Activated CD8-positive, alpha-beta memory T cell treated with anti-CD3 and anti-CD28 coated beads, Interleukin-2, amount 10 ng/mL, durations not matched to agents 7 days and 5 days (primary cell): ENCODE results near the gene MTARC1. TPM values are rescaled to one million over a fixed set of nuclear protein-coding genes. Genes with fewer than 3 reads are reported as not detected.

Experiments used
- ATAC-seq: fragments of 150-1000 bp; cut with Tn5 transposase; one replicate; pipeline ENCODE4 v1.10.0; 2021; ENCODE audit warnings: moderate library complexity
- CTCF ChIA-PET: fragments of 350-600 bp; sonication (Branson Sonifier 250); formaldehyde crosslinking; loops from one replicate; lab custom pipeline; 2021; ENCODE audit warnings: antibody characterized with exemption; lab: Charles Lee
- DNase-seq: peaks from one replicate; pipeline ENCODE4 v3.0.0-alpha.2; 2020
- H3K27ac Mint-ChIP-seq: one replicate; pipeline ENCODE4 v1.8.0; 2021; ENCODE audit warnings: mild to moderate bottlenecking, mixed read lengths
- H3K27me3 Mint-ChIP-seq: one replicate; pipeline ENCODE4 v1.8.0; 2021; ENCODE audit warnings: mixed read lengths
- H3K36me3 Mint-ChIP-seq: one replicate; pipeline ENCODE4 v1.8.0; 2021; ENCODE audit warnings: mild to moderate bottlenecking, mixed read lengths
- H3K4me1 Mint-ChIP-seq: one replicate; pipeline ENCODE4 v1.8.0; 2021; ENCODE audit warnings: mixed read lengths
- H3K4me3 Mint-ChIP-seq: one replicate; pipeline ENCODE4 v1.8.0; 2021; ENCODE audit warnings: mild to moderate bottlenecking, moderate library complexity, mixed read lengths
- H3K9me3 Mint-ChIP-seq: one replicate; pipeline ENCODE4 v1.8.0; 2022; ENCODE audit warnings: low read depth, mixed read lengths
- total RNA-seq, 2 experiments: library from RNA; stranded (reverse); gene quantifications; one replicate each; pipeline ENCODE4 v1.2.3, GENCODE V29; 2021

Gene MTARC1
- total RNA-seq, 2 experiments from 2014 or later, result not detected

DNA sequence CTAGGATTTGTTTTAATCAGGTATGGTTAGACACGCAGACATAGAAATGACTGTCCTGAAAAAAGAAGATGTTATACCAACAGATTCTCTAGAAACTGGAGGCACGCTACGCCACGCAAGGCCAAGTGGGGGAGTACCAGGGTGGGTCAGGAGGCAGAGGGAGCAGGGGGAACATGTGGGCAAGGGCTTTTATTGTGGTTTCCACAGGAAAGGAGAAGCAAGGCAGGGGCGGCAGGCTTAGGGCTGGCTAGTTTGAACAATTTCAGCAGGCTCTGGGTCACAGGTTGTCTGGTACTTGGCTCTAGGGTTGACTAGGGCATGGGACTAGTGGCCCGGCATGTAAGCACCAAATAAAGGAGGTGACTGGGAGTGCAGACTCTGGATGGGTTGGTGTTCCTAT lies 31.4 kb upstream of the MTARC1 start:
- CTCF ChIA-PET, result interaction anchor here (1.4 kb wide), 1 partner anchor 22 kb away, joined by 4 read pairs; no protein-coding TSS in a partner anchor
- no peaks in the 10 kb centered on the region for H3K4me1 Mint-ChIP-seq
- H3K27ac Mint-ChIP-seq, result no peak overlapping the region
- no peaks in the 10 kb centered on the region for H3K9me3 Mint-ChIP-seq
- ATAC-seq, result no peak
- H3K27me3 Mint-ChIP-seq, result peaks cover 28% of the 10 kb centered on the region
- no peak overlapping the region for H3K4me3 Mint-ChIP-seq
- DNase-seq, result no peak
- H3K36me3 Mint-ChIP-seq, result no peaks in the 10 kb centered on the region

DNA sequence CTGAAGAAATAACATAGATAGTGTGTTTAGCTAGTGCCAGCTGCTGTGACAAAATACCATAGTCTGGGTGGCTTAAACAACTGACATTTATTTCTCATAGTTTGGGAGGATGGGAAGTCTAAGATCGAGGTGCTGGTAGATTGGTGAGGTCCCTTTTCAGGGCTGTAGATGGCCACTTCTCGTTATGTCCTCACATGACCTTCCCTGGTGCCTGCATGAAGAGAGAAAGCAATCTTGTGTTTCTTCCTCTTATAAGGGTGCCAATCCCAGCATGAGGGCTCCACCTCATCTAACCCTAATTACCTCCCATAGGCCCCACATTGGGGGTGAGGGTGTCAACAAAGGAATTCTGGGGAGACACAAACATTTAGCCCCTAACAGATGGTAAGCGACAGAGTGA lies 29.3 kb upstream of the MTARC1 start:
- Mint-ChIP-seq H3K27ac (no peak overlapping the region), H3K27me3 (peaks cover 14% of the 10 kb centered on the region), H3K4me3 (no peak overlapping the region), H3K36me3 (no peaks in the 10 kb centered on the region), H3K4me1 (no peaks in the 10 kb centered on the region), H3K9me3 (no peaks in the 10 kb centered on the region)
- DNase-seq, result no peak
- no peak for ATAC-seq
- CTCF ChIA-PET, result no interaction called here

DNA sequence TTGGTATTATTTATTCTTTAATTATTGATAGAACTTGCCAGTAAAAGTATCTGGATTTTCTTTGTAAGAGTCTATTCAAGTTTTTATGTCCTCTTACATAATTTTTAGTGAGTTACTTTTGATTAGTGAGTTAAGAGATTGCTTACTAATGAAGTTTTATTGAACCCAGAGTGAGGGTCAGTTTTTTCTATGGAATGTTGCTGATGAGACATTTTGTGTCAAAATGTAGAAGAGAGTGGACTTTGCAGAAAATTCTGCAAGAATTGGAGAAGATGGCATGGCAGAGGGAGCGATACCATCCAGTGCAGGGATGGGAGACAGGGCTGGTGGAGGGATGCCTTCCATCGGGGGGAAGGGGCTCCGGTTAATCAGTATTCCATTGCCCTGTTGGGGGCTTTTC lies 27.6 kb upstream of the MTARC1 start:
- CTCF ChIA-PET, result no interaction called here
- ATAC-seq, result no peak
- peaks cover 14% of the 10 kb centered on the region for H3K27me3 Mint-ChIP-seq
- no peaks in the 10 kb centered on the region for H3K9me3 Mint-ChIP-seq
- no peak overlapping the region for H3K4me3 Mint-ChIP-seq
- H3K27ac Mint-ChIP-seq, result no peak overlapping the region
- no peak for DNase-seq
- no peaks in the 10 kb centered on the region for H3K36me3 Mint-ChIP-seq
- no peaks in the 10 kb centered on the region for H3K4me1 Mint-ChIP-seq

DNA sequence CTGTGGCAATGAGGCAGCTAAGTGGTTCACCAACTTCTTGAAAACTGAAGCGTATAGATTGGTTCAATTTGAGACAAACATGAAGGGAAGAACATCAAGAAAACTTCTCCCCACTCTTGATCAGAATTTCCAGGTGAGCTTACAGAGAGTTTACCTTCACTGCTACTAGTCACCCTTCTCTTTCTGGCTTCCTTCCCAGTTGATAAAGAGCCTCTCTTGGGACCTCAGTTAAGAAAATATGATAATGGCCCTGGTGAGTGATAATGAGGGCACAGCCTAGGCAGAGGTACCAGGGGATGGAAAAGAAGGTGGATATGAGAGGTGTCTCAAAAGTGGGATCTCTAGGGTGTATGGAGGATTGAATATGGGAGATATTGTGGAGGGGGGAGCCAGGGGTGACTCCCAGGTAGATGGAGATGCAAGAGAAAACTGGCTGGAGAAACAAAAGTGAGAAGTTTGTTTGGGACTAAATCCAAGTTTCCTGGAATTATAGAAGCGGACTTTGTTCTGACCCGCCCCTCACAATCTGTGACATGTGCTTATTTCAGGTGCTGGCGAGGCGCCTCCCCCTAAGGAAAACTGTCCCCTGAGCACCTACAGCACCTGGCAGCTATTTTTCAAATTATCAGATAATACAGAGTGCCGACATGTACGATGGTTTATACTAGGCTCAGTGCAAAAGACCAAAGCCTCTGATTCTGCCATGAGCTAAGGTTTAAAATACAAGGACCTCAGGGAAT lies 24.9 kb upstream of the MTARC1 start:
- Mint-ChIP-seq H3K4me1 (no peaks in the 10 kb centered on the region), H3K27ac (no peak overlapping the region), H3K27me3 (peaks cover 10% of the 10 kb centered on the region), H3K4me3 (no peak overlapping the region), H3K9me3 (no peaks in the 10 kb centered on the region), H3K36me3 (no peaks in the 10 kb centered on the region)
- CTCF ChIA-PET, result interaction anchor here (1.1 kb wide), 1 partner anchor 13 kb away, joined by 4 read pairs; no protein-coding TSS in a partner anchor
- no peak for ATAC-seq
- no peak for DNase-seq

DNA sequence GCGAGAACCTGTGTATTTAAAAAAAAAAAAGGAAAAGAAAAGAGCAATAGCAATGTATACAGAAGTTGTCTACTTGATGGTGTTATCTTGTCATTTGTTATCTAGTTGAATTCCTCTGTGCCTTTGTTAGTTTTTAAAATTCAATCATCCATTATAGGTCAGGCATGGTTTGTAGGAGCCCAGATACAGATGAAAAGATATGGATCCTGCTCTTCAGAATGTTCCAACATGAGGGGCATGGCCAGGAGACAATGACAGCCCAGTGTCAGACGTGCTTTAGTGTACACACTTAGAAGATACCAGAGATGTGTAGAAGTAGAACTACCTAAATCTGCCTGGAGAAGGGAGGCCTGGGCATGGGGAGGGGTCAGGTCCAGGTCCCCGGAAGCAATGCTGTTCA lies 22.0 kb upstream of the MTARC1 start:
- CTCF ChIA-PET, result no interaction called here
- DNase-seq (no peak), ATAC-seq (no peak)
- Mint-ChIP-seq H3K27me3 (peaks cover 4% of the 10 kb centered on the region), H3K4me3 (no peak overlapping the region), H3K27ac (no peak overlapping the region), H3K4me1 (no peaks in the 10 kb centered on the region), H3K36me3 (no peaks in the 10 kb centered on the region), H3K9me3 (no peaks in the 10 kb centered on the region)

GRCh38 chr1:220767312-220768125 lies 19.2 kb upstream of the MTARC1 start:
- no peak overlapping the region for H3K4me3 Mint-ChIP-seq
- ATAC-seq, result no peak
- H3K27ac Mint-ChIP-seq, result no peak overlapping the region
- H3K9me3 Mint-ChIP-seq, result no peaks in the 10 kb centered on the region
- H3K27me3 Mint-ChIP-seq, result no peaks in the 10 kb centered on the region
- CTCF ChIA-PET, result no interaction called here
- no peak for DNase-seq
- H3K36me3 Mint-ChIP-seq, result no peaks in the 10 kb centered on the region
- H3K4me1 Mint-ChIP-seq, result no peaks in the 10 kb centered on the region

GRCh38 chr1:220768126-220768601 lies 18.5 kb upstream of the MTARC1 start:
- Mint-ChIP-seq H3K36me3 (no peaks in the 10 kb centered on the region), H3K27me3 (no peaks in the 10 kb centered on the region), H3K4me1 (no peaks in the 10 kb centered on the region), H3K4me3 (no peak overlapping the region), H3K9me3 (no peaks in the 10 kb centered on the region), H3K27ac (no peak overlapping the region)
- DNase-seq, result no peak
- CTCF ChIA-PET, result no interaction called here
- ATAC-seq, result no peak

GRCh38 chr1:220769205-220769604 lies 17.5 kb upstream of the MTARC1 start:
- no peak for DNase-seq
- Mint-ChIP-seq H3K4me3 (no peak overlapping the region), H3K27ac (no peak overlapping the region), H3K36me3 (no peaks in the 10 kb centered on the region), H3K9me3 (no peaks in the 10 kb centered on the region), H3K4me1 (no peaks in the 10 kb centered on the region), H3K27me3 (peaks cover 2% of the 10 kb centered on the region)
- ATAC-seq, result no peak
- CTCF ChIA-PET, result no interaction called here

DNA sequence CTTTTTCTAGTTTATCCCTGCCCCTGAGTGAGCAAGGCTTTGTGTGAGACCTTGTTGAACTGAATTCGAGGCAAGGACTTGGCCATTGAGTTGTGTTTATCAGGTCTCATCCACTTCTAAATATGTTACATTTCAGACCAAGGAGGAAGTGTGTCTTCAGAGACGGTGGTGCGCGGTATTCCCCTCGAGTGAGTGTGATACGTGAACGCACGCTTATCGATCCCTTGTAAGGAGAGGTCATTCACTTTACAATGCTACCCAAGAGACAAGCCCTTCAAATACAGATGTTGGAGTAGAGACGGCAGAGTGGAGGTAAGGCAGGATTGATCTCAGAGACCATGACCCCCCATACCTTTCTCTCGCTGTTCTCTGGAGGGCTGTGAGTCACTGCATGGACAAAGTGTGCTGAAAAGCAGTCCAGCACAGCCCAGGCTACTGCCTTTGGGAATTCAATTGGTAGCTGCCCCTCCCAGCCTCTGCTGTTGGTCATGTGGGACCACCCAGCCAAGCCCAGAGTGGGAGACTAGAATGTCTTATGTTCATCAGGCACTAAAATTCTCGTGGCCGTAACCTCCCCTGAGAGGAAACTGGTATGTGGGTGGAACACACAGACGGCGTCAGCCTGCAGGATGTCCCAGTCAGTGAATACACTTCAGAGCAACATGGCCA lies 16.3 kb upstream of the MTARC1 start:
- no peaks in the 10 kb centered on the region for H3K4me1 Mint-ChIP-seq
- H3K27ac Mint-ChIP-seq, result no peak overlapping the region
- peaks cover 7% of the 10 kb centered on the region for H3K27me3 Mint-ChIP-seq
- CTCF ChIA-PET, result no interaction called here
- no peak for ATAC-seq
- H3K9me3 Mint-ChIP-seq, result no peaks in the 10 kb centered on the region
- no peak overlapping the region for H3K4me3 Mint-ChIP-seq
- H3K36me3 Mint-ChIP-seq, result no peaks in the 10 kb centered on the region
- DNase-seq, result no peak

GRCh38 chr1:220772846-220773245 lies 13.9 kb upstream of the MTARC1 start:
- DNase-seq (no peak), ATAC-seq (no peak)
- Mint-ChIP-seq H3K27me3 (peaks cover 11% of the 10 kb centered on the region), H3K4me1 (no peaks in the 10 kb centered on the region), H3K9me3 (no peaks in the 10 kb centered on the region), H3K27ac (no peak overlapping the region), H3K4me3 (no peak overlapping the region), H3K36me3 (no peaks in the 10 kb centered on the region)
- CTCF ChIA-PET, result interaction anchor here (1.0 to 2.1 kb wide), 2 partner anchors 13 to 40 kb away, joined by 3 to 8 read pairs; partner anchors contain the start of gene MTARC1

GRCh38 chr1:220775240-220775853 lies 11.4 kb upstream of the MTARC1 start:
- H3K27me3 Mint-ChIP-seq, result peaks cover 11% of the 10 kb centered on the region
- ATAC-seq, result no peak
- DNase-seq, result peak; percentile 45
- H3K4me3 Mint-ChIP-seq, result no peak overlapping the region
- CTCF ChIA-PET, result interaction anchor here (0.9 to 1.9 kb wide), 6 partner anchors 10 to 94 kb away, joined by 3 to 7 read pairs (median 4); no protein-coding TSS in a partner anchor
- H3K27ac Mint-ChIP-seq, result no peak overlapping the region
- no peaks in the 10 kb centered on the region for H3K9me3 Mint-ChIP-seq
- no peaks in the 10 kb centered on the region for H3K4me1 Mint-ChIP-seq
- no peaks in the 10 kb centered on the region for H3K36me3 Mint-ChIP-seq

DNA sequence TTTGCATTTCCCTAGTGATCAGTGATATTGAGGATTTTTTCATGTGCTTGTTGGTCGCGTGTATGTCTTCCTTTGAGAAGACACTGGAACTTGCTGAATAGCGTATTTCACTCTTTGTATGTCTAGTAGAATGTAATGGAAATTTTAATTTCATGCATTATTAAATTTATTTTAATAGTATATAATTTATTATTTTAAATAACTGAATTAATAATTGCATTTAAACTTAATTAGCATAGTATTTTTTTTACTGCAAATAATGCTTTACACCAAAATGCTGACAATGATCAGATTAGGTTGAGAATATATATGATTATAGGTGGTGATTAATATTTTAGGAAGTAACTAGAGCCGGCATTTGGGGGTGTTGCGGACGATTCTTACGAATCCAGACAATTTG lies 10.5 kb upstream of the MTARC1 start:
- ATAC-seq (no peak), DNase-seq (no peak)
- CTCF ChIA-PET, result interaction anchor here (0.9 to 1.9 kb wide), 5 partner anchors 9 to 95 kb away, joined by 3 to 7 read pairs (median 4); no protein-coding TSS in a partner anchor
- H3K36me3 Mint-ChIP-seq, result no peaks in the 10 kb centered on the region
- no peaks in the 10 kb centered on the region for H3K4me1 Mint-ChIP-seq
- H3K4me3 Mint-ChIP-seq, result no peak overlapping the region
- no peak overlapping the region for H3K27ac Mint-ChIP-seq
- no peaks in the 10 kb centered on the region for H3K9me3 Mint-ChIP-seq
- H3K27me3 Mint-ChIP-seq, result peaks cover 16% of the 10 kb centered on the region
